Calu3 (cell line): ENCODE measurements around the gene GSTA4. TPM values are rescaled to one million over a fixed set of nuclear protein-coding genes. Genes with fewer than 3 reads are reported as not detected.

Experiments
- BruUV-seq: library from RNA; stranded (reverse); fragments of 400-500 nt; replicated peaks from 2 replicates; lab custom pipeline; 2021; lab: Mats Ljungman, UMichigan
- CTCF ChIA-PET: fragments of 300-600 bp; sonication (Branson Sonifier 250); formaldehyde crosslinking; loops from one replicate; lab custom pipeline; 2022; ENCODE audit warnings: antibody characterized with exemption; lab: Charles Lee
- DNase-seq: peaks from one replicate; pipeline ENCODE4 v3.0.0; 2022
- H3K27ac Mint-ChIP-seq: one replicate; pipeline ENCODE4 v1.8.0; 2022; ENCODE audit warnings: mixed read lengths; ENCODE audit not compliant: unreplicated experiment
- H3K27me3 Mint-ChIP-seq: one replicate; pipeline ENCODE4 v1.8.0; 2022; ENCODE audit warnings: mixed read lengths; ENCODE audit not compliant: unreplicated experiment
- H3K36me3 Mint-ChIP-seq: one replicate; pipeline ENCODE4 v1.8.0; 2022; ENCODE audit warnings: mild to moderate bottlenecking, moderate library complexity, mixed read lengths; ENCODE audit not compliant: insufficient read depth, unreplicated experiment
- H3K4me1 Mint-ChIP-seq: one replicate; pipeline ENCODE4 v1.8.0; 2022; ENCODE audit warnings: mild to moderate bottlenecking, low read depth, mixed read lengths; ENCODE audit not compliant: unreplicated experiment
- H3K4me3 Mint-ChIP-seq: one replicate; pipeline ENCODE4 v1.8.0; 2022; ENCODE audit warnings: mild to moderate bottlenecking, low read depth, moderate library complexity, mixed read lengths; ENCODE audit not compliant: unreplicated experiment
- H3K9me3 Mint-ChIP-seq: one replicate; pipeline ENCODE4 v1.8.0; 2022; ENCODE audit warnings: low read depth, mixed read lengths; ENCODE audit not compliant: unreplicated experiment
- intact Hi-C: fragments of 100-400 bp; cut with micrococcal nuclease; formaldehyde crosslinking; loops from one replicate; pipeline ENCODE4 v1.10.0; 2022; ENCODE audit not compliant: unreplicated experiment
- total RNA-seq: library from RNA; stranded (reverse); gene quantifications from 2 replicates; pipeline ENCODE4 v1.2.3, GENCODE V29; 2022
- TF ChIP-seq, protein P1 (sequence below): fragments of 200-600 bp; IDR thresholded peaks from one replicate; pipeline ENCODE4 v1.8.0; 2022; ENCODE audit warnings: antibody characterized with exemption; ENCODE audit not compliant: unreplicated experiment

GSTA4 gene
- total RNA-seq, 1 experiment from 2014 or later = 0.38 TPM

DNA sequence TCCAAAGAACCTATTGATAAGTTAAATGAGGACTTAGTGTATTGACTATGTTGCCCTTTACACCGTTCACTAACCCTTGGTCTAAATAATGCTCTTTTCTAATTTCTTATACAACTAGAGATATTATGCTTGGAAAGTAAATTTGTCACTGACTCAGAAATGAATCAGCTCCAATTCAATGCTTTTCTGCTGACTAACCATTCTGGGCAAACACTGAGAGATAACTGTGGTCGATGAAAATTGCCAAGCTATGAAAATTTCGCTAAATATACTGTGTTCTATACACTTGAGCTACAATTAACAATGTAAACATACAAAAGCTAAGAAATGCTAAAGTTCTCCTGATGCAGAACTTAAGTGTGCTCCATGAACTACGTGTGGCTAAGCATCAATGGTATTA lies 47.0 kb upstream of the GSTA4 start:
- H3K4me3 Mint-ChIP-seq = no peak overlapping the region
- no TSS peak for BruUV-seq

DNA sequence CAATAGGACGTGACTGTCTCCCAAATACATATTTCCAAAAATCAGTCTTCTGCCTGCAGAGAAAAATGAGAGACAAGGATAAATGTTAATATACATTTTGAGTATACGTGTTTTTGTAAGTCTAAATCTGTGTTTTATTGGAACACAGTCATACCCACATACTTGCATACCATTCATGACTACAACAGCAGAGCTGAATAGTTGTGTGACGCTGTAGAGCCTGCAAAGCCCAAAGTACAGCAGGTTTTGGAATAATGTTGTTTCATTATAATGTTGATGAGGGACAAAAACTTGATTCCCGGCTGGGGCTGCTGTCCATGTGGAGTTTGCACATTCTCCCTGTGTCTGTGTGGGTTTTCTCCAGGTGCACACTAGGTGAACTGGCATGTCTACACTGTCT lies 46.3 kb upstream of the GSTA4 start:
- H3K27ac Mint-ChIP-seq = no peak overlapping the region
- H3K4me3 Mint-ChIP-seq = no peak overlapping the region
- H3K9me3 Mint-ChIP-seq = no peaks in the 10 kb centered on the region
- no peaks in the 10 kb centered on the region for H3K36me3 Mint-ChIP-seq
- CTCF ChIA-PET = no interaction called here
- no peaks in the 10 kb centered on the region for H3K27me3 Mint-ChIP-seq
- BruUV-seq = no TSS peak
- peaks cover 21% of the 10 kb centered on the region for H3K4me1 Mint-ChIP-seq
- TF ChIP-seq, protein P1, sequence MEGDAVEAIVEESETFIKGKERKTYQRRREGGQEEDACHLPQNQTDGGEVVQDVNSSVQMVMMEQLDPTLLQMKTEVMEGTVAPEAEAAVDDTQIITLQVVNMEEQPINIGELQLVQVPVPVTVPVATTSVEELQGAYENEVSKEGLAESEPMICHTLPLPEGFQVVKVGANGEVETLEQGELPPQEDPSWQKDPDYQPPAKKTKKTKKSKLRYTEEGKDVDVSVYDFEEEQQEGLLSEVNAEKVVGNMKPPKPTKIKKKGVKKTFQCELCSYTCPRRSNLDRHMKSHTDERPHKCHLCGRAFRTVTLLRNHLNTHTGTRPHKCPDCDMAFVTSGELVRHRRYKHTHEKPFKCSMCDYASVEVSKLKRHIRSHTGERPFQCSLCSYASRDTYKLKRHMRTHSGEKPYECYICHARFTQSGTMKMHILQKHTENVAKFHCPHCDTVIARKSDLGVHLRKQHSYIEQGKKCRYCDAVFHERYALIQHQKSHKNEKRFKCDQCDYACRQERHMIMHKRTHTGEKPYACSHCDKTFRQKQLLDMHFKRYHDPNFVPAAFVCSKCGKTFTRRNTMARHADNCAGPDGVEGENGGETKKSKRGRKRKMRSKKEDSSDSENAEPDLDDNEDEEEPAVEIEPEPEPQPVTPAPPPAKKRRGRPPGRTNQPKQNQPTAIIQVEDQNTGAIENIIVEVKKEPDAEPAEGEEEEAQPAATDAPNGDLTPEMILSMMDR = no peak
- intact Hi-C loops = no loop called here
- no peak for DNase-seq

More for the DNA sequence above, 47.0 kb upstream of the GSTA4 start:
- Mint-ChIP-seq H3K27me3 (no peaks in the 10 kb centered on the region), H3K4me1 (peaks cover 21% of the 10 kb centered on the region), H3K36me3 (no peaks in the 10 kb centered on the region), H3K27ac (no peak overlapping the region), H3K9me3 (no peaks in the 10 kb centered on the region)
- no peak for DNase-seq
- CTCF ChIA-PET = interaction anchor here (0.7 kb wide), 1 partner anchor 9 kb away, joined by 3 read pairs; no protein-coding TSS in a partner anchor
- intact Hi-C loops = no loop called here
- TF ChIP-seq, protein P1 = no peak

DNA sequence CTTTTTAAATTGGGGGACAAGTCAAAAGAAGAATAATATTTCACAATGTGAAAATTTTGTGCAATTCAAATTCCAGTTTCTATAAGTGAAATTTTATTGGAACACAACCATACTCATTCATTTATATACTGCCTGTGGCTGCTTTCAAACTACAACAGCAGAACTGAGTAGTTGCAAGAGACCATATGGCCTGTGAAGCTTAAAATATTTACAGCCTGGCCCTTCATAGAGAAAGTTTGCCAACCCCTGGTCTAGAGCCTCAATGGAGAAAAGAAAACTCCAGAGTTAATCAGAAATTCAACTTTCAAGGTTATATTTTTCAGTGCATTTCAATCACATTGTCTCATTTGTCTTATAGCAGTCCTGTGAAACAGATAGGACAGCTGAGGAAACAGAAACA lies 43.5 kb upstream of the GSTA4 start:
- intact Hi-C loops = no loop called here
- Mint-ChIP-seq H3K4me3 (no peak overlapping the region), H3K36me3 (no peaks in the 10 kb centered on the region), H3K27ac (no peak overlapping the region), H3K27me3 (no peaks in the 10 kb centered on the region), H3K4me1 (peaks cover 16% of the 10 kb centered on the region), H3K9me3 (no peaks in the 10 kb centered on the region)
- no peak for DNase-seq
- BruUV-seq = no TSS peak
- TF ChIP-seq, protein P1 = no peak
- CTCF ChIA-PET = no interaction called here

DNA sequence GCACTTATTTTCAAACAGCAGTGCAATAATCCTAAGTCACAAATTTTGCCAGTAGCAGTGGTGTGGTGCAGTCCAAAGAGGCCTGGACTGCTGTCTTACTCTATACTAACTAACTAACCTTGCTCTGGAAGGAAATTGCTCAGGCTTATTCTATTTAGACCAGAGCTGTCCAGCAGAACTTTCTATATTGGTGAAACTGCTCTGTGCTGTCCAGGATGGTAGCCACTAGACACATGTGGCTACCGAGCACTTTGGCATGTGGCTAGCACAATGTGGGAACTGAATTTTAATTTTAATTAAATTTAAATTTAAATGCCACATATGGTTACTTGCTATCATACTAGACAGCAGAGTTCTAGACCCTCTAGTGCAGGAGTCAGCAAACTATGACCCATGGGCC lies 43.1 kb upstream of the GSTA4 start:
- no peaks in the 10 kb centered on the region for H3K36me3 Mint-ChIP-seq
- no peaks in the 10 kb centered on the region for H3K27me3 Mint-ChIP-seq
- no TSS peak for BruUV-seq

More for the DNA sequence above, 43.1 kb upstream of the GSTA4 start:
- no peak for DNase-seq
- H3K27ac Mint-ChIP-seq = no peak overlapping the region
- H3K4me1 Mint-ChIP-seq = peaks cover 12% of the 10 kb centered on the region
- CTCF ChIA-PET = no interaction called here
- intact Hi-C loops = no loop called here
- H3K9me3 Mint-ChIP-seq = no peaks in the 10 kb centered on the region
- no peak overlapping the region for H3K4me3 Mint-ChIP-seq
- TF ChIP-seq, protein P1 = no peak
